Measurements from ENCODE around the gene C1GALT1C1L.
"Not testable (repeated sequence)": the region's sequence is repeated elsewhere in the genome, so short reads cannot be mapped to it uniquely, and the experiment has no call there.

C1GALT1C1L gene

GRCh38 chr2:43676322-43677050 lies at the start of gene C1GALT1C1L:
Gene C1GALT1C1L, minus strand, starts transcription at chr2:43676429. Its CDS starts 107 bp downstream, at chr2:43676322.
- DNase-seq (ENCODE audit: low spot score): peak; percentile 26

DNA sequence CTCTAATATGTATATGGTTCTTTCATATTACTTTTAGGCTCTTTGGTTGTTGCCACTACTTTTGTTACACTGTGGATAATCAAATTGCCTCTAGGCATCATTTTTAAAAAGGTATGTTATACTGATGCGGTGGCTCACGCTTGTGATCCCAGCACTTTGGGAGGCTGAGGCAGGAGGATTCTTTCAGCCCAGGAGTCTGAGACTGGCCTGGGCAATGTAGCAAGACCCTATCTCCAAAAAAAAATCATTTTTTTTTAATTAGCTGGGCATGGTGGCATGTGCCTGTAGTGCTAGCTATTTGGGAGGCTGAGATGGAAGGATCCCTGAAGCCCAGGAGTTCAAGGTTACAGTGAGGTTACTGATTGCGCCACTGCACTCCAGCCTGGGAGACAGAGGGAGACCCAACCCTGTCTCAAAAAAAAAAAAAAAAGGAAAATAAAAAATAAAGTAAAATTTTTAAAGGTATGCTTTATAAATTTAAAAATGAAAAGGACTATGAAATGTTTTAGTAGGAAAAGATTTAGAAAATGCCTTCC lies 49.5 kb upstream of the C1GALT1C1L start:
- DNase-seq (ENCODE audit: low spot score): no peak

GRCh38 chr2:43724728-43725526 lies 48.7 kb upstream of the C1GALT1C1L start:
- DNase-seq (ENCODE audit: low spot score): no peak

GRCh38 chr2:43718530-43719124 lies 42.4 kb upstream of the C1GALT1C1L start:
- DNase-seq (ENCODE audit: low spot score): no peak

GRCh38 chr2:43717322-43717721 lies 41.1 kb upstream of the C1GALT1C1L start:
- DNase-seq (ENCODE audit: low spot score): no peak

DNA sequence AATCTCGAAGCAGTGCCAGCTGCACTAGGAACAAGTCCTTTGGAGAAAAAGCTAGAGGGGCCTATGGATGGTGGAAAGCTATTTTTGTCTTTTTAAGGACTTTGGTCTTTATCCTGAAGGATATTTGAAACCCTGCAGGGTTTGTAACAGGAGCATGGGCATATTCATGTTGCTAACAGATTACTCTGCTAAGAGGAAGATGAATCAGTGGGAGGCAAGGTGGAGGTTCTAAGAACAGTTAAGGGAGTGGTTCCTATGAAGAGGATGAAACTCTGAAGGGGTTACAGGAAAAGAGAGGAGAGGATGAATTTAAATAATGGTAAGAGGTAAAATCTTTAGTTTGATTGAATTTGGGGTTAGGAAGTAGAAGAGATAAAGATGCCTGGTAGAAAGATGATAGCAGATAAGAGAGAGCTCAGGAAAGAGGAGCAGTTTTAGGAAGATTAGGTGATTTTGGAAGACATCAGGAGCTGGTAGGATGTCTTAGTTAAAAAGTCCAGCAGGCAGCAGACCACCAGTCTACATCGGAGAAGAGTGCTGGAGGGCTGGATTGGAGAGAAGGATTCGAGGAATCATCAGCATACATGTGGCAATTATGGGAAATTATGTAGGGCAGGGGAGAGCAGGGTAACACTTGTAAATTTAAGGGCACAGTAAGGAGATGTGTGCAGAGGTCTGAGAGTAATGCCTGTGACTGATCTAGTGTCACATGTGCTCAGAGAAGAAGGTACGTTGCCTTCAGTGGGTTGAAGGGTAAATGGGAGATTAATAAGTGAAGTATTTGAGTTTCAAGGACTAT lies 39.3 kb upstream of the C1GALT1C1L start:
- no peak for DNase-seq (ENCODE audit: low spot score)

- no peak for DNase-seq (ENCODE audit: low spot score)
Measured at GRCh38 chr2:43714164-43714563, 37.9 kb upstream of the C1GALT1C1L start.

GRCh38 chr2:43710866-43711265 lies 34.6 kb upstream of the C1GALT1C1L start:
- DNase-seq (ENCODE audit: low spot score): no peak

DNA sequence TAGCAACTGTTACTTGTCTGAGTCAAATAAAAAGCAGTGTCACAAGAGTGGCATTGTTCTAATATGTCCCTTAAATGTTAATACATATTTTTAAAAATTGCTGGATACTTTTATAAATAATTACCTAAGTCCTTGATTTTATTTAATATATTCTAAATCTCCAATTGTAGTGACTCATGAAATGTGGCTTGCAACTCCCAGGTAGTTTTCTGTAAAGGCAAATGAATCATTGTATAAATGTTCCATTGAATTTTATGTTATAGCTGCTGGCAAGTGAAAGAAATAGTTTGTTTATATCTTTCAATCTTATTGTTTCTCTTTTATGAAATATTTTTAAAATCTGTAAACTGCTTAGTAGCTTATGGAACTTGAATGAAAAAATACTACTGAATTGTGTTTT lies 32.7 kb upstream of the C1GALT1C1L start:
- no peak for DNase-seq (ENCODE audit: low spot score)

- DNase-seq (ENCODE audit: low spot score): no peak
Measured at GRCh38 chr2:43708178-43708577, 31.9 kb upstream of the C1GALT1C1L start.

DNA sequence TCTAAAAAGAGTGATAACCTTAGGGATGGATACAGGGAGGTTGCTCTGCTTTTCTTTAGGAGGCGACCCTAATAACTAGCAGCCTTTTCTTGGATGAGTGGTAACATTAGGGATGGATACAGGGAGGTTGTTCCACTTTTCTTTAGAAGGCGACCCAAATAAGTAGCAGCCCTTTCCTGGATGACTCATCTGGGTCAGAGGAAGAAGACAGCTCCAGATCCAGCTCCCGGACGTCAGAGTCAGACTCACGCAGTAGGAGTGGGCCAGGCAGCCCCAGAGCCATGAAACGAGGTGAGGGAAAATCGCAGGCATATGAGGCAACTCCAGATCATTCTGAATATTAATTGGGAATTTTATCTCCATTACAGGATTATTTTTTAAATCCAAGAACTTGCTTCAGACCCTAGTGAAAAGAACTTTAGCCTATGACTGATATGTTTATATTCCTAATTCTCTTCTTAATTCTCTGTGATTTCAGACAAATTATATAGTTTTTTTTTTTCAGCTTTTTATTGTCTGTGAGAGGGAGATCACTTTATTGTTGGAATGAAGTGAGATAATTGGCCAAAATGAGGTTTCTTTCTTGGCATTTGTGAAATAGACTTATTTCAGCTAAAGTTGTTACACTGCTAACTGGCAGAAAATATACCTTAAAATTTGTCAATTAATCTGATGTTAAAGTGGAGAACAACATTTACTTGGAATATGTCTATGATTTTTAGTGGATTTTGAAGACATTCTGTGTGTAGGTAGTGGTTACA lies 31.2 kb upstream of the C1GALT1C1L start:
- no peak for DNase-seq (ENCODE audit: low spot score)

DNA sequence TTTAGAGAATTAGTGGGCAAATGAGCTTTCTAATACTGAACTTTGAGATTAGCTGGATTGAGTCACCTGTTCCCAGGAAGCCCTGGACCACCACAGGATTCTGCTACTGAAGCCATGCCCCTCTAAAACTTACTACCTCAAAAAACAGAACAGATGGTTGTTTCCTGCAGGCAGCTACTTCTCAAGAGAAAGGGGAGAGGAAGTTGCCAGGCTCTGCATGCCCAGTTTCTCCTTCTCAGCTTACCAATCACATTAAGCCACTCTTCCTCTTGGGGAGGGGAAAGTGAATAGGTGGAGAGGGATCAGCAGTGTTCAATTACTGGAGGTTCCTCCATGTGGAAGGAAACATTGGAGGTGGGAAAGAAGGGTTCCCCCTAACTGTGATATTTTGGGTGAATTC lies 24.9 kb upstream of the C1GALT1C1L start:
- no peak for DNase-seq (ENCODE audit: low spot score)

- DNase-seq (ENCODE audit: low spot score): no peak
Measured at GRCh38 chr2:43699761-43700160, 23.5 kb upstream of the C1GALT1C1L start.

DNA sequence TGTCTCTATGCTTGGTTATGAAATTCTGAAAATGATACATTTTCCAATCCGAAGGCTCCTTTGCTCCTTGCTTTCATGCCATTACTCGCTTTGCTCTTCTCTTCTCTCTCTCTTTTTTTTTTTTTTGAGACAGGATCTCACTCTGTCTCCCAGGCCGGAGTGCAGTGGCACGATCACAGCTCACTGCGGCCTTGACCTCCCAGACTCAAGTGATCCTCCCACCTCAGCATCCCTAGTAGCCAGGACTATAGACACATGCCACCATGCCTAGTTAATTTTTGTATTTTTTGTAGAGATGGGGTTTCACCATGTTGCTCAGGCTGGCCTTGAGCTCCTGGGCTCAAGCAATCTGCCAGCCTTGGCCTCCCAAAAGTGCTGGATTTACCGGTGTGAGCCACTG lies 21.9 kb upstream of the C1GALT1C1L start:
- DNase-seq (ENCODE audit: low spot score): not testable (repeated sequence)

DNA sequence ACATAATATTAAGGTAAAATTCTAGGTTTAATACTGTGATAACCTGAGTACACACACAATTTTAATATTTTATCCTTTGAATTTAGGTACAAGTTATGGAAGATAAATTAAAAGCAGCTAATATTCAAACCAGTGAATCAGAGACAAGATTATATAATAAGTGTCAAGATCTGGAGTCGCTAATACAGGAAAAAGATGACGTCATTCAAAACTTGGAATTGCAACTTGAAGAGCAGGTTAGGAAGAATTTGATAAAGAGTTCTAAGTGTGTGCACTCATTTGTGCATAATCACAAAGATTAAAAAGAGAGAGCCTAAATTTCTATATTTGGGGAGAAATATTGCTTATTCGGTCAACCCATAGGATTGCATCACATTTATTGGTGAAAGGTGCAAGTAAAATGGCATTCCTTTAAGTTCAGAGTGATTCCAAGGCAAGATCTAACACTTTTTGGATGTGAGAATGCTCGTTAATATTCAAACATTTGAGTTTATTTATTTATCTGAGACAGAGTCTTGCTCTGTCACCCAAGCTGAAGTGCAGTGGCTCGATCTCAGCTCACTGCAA lies 16.3 kb upstream of the C1GALT1C1L start:
- no peak for DNase-seq (ENCODE audit: low spot score)

DNA sequence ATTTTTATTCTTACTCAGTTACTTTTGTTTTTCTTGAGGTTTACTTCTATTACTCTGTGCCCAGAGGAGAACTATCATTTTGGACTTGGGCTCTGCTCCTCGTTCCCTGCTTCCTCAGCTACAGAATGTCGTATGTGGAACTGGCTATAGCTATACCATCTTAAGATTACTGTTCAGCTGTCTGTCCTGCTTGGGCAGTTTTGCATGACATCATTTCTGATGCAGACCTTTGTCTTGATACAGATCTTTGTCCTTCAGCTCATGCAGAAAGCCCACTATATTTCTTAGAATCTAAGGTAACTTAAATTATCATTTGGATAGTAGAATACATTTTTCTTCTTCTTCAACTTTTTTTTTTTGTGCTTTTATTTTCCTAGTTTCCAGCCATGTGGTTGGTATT lies 13.8 kb upstream of the C1GALT1C1L start:
- no peak for DNase-seq (ENCODE audit: low spot score)

DNA sequence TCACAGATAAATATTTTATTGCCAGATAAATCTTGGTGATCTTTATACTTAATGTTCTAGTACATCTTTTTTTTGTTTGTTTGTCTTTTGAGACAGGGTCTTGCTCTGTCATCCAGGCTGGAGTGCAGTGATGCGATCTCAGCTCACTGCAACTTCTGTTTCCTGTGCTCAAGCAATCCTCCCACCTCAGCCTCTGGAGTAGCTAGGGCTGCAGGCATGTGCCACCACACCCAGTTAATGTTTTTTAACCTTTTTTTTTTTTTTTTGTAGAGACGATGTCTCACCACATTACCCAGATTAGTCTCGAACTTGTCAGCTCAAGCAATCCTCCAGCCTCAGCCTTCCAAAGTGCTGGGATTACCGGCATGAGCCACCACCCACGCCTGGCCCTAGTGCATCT lies 9.1 kb upstream of the C1GALT1C1L start:
- no peak for DNase-seq (ENCODE audit: low spot score)

GRCh38 chr2:43677783-43678182 lies 1.6 kb upstream of the C1GALT1C1L start:
- not testable (repeated sequence) for DNase-seq (ENCODE audit: low spot score)

DNA sequence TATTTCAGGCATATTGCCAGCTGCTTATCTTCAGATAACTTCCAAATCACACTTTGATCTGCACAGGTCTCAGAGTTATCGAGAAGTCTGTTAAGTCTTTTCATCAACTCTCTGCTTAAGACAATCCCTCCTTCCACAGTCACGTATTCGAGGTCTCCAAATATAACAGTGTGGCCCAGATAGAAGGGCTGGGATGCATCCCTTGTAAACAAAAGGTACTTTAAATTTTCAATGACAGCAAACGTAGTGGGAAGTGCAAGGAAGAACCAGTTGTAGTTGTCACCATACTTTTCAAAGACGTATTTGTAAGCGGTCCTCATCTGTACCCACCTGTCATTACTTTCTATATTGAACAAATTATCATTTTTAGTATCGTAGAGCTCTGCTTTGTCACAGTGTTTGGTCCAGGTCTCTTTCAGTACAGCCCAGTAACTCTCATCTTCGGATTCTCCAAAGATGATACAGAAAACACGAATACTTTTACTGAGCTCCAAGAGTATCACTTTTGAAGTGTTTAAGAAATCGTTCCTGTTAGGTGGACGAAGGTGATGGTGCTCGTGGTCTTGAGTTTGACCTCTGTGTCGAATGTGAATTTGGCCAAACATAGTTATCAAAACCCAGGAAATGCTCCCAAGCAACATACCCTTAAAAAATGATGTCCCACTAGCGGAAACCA lies 445 bp downstream of the C1GALT1C1L start:
- DNase-seq (ENCODE audit: low spot score): no peak

DNA sequence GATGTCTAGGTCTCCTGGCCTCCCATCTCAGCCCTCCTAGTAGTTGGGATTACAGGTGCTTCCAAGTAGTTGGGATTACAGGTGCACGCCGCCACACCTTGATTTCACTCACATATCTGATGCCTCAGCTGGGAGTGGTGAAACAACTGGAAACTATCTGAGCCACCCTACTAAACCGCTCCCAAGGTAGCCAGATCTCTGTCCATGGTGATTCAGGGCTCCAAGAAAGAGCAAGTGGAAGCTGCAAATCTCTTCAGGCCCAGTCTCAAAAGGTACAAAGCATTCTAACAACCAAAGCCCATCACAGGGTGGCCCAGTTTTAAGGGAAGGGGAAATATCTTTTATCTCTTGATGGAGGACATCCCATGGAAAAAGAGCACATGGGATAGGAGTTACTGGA lies 19.0 kb downstream of the C1GALT1C1L start:
- no peak for DNase-seq (ENCODE audit: low spot score)
